WTC11 (cell line): ENCODE data around the gene PRKN. TPM values are rescaled to one million over a fixed set of nuclear protein-coding genes. Genes with fewer than 3 reads are reported as not detected.

ENCODE experiments used
- ATAC-seq: fragments of 200-7000 bp; cut with Tn5 transposase; 2 replicates; pipeline ENCODE4 v1.10.0; 2021; ENCODE audit warnings: mild to moderate bottlenecking, moderate library complexity
- CTCF ChIA-PET: fragments of 300-600 bp; sonication (Branson Sonifier 250); formaldehyde crosslinking; loops from one replicate; lab custom pipeline; 2021; ENCODE audit warnings: antibody characterized with exemption; lab: Charles Lee
- POLR2A ChIA-PET: fragments of 350-600 bp; sonication (Branson Sonifier 250); formaldehyde crosslinking; loops from one replicate; lab custom pipeline; 2021; ENCODE audit warnings: antibody characterized with exemption; lab: Charles Lee
- DNase-seq: peaks from one replicate; pipeline ENCODE4 v3.0.0; 2021; ENCODE audit warnings: low spot score
- H3K27ac Mint-ChIP-seq: 2 replicates; pipeline ENCODE4 v1.8.0; 2021; ENCODE audit warnings: mixed read lengths
- H3K27me3 Mint-ChIP-seq: 2 replicates; pipeline ENCODE4 v1.8.0; 2021; ENCODE audit warnings: low read depth, mild to moderate bottlenecking, moderate library complexity, mixed read lengths
- H3K36me3 Mint-ChIP-seq: 2 replicates; pipeline ENCODE4 v1.8.0; 2021; ENCODE audit warnings: mixed read lengths
- H3K4me1 Mint-ChIP-seq: 2 replicates; pipeline ENCODE4 v1.8.0; 2022; ENCODE audit warnings: mixed read lengths
- H3K4me3 Mint-ChIP-seq: 2 replicates; pipeline ENCODE4 v1.8.0; 2021; ENCODE audit warnings: mild to moderate bottlenecking, moderate library complexity, mixed read lengths
- H3K9me3 Mint-ChIP-seq: 2 replicates; pipeline ENCODE4 v1.8.0; 2021; ENCODE audit warnings: mixed read lengths
- CREM ChIP-seq: sonication (generic); formaldehyde crosslinking; IDR thresholded peaks from 2 replicates; pipeline ENCODE4 v1.8.1; 2022; ENCODE audit warnings: mild to moderate bottlenecking, missing genetic modification reagents, moderate library complexity
- E2F5 ChIP-seq: sonication (generic); formaldehyde crosslinking; IDR thresholded peaks from 2 replicates; pipeline ENCODE4 v1.8.1; 2022; ENCODE audit warnings: mild to moderate bottlenecking, moderate library complexity, missing genetic modification reagents
- ELF4 ChIP-seq: sonication (generic); formaldehyde crosslinking; IDR thresholded peaks from 2 replicates; pipeline ENCODE4 v1.8.1; 2022; ENCODE audit warnings: low read depth, mild to moderate bottlenecking, moderate library complexity, missing genetic modification reagents
- EMX1 ChIP-seq: fragments of 250-450 bp; sonication (Bioruptor Pico); IDR thresholded peaks from 2 replicates; pipeline ENCODE4 v1.8.0; 2021; ENCODE audit warnings: mild to moderate bottlenecking
- ESRRA ChIP-seq: sonication (generic); formaldehyde crosslinking; IDR thresholded peaks from 2 replicates; pipeline ENCODE4 v1.8.1; 2022; ENCODE audit warnings: mild to moderate bottlenecking, missing genetic modification reagents, borderline replicate concordance
- ETV6 ChIP-seq: sonication (generic); formaldehyde crosslinking; IDR thresholded peaks from 2 replicates; pipeline ENCODE4 v1.8.1; 2022; ENCODE audit warnings: mild to moderate bottlenecking, missing genetic modification reagents
- IRF2 ChIP-seq: sonication (generic); formaldehyde crosslinking; IDR thresholded peaks from 2 replicates; pipeline ENCODE4 v1.8.0; 2022; ENCODE audit warnings: low read depth, missing genetic modification reagents, borderline replicate concordance
- NFE2L1 ChIP-seq: sonication (generic); formaldehyde crosslinking; IDR thresholded peaks from 2 replicates; pipeline ENCODE4 v1.8.1; 2023; ENCODE audit warnings: missing genetic modification reagents
- NFYB ChIP-seq: sonication (generic); formaldehyde crosslinking; conservative IDR thresholded peaks from 2 replicates; pipeline ENCODE4 v1.8.0; 2022; ENCODE audit warnings: low read depth, missing genetic modification reagents
- NR2C2 ChIP-seq: sonication (generic); formaldehyde crosslinking; IDR thresholded peaks from 2 replicates; pipeline ENCODE4 v1.8.0; 2022; ENCODE audit warnings: mild to moderate bottlenecking, missing genetic modification reagents
- RELA ChIP-seq: sonication (generic); formaldehyde crosslinking; IDR thresholded peaks from 2 replicates; pipeline ENCODE4 v1.8.1; 2022; ENCODE audit warnings: missing genetic modification reagents, mild to moderate bottlenecking, borderline replicate concordance
- SMAD4 ChIP-seq: sonication (generic); formaldehyde crosslinking; IDR thresholded peaks from 2 replicates; pipeline ENCODE4 v1.8.0; 2022; ENCODE audit warnings: mild to moderate bottlenecking, missing genetic modification reagents
- TEAD4 ChIP-seq: sonication (generic); formaldehyde crosslinking; IDR thresholded peaks from 2 replicates; pipeline ENCODE4 v1.8.0; 2022; ENCODE audit warnings: mild to moderate bottlenecking, missing genetic modification reagents
- ZBTB21 ChIP-seq: sonication (generic); formaldehyde crosslinking; IDR thresholded peaks from 2 replicates; pipeline ENCODE4 v1.8.1; 2023; ENCODE audit warnings: mild to moderate bottlenecking, missing genetic modification reagents, borderline replicate concordance
- ZNF317 ChIP-seq: sonication (generic); formaldehyde crosslinking; IDR thresholded peaks from 2 replicates; pipeline ENCODE4 v1.8.1; 2023; ENCODE audit warnings: low read depth, mild to moderate bottlenecking, moderate library complexity, missing genetic modification reagents, borderline replicate concordance
- ZNF396 ChIP-seq: fragments of 250-450 bp; sonication (Bioruptor Pico); IDR thresholded peaks from 2 replicates; pipeline ENCODE4 v1.8.0; 2021; ENCODE audit warnings: mild to moderate bottlenecking, moderate library complexity, borderline replicate concordance
- ZNF423 ChIP-seq: fragments of 250-450 bp; sonication (Bioruptor Pico); IDR thresholded peaks from 2 replicates; pipeline ENCODE4 v2.1.2; 2022; ENCODE audit warnings: mild to moderate bottlenecking, moderate library complexity
- ZNF425 ChIP-seq: fragments of 250-450 bp; sonication (Bioruptor Pico); conservative IDR thresholded peaks from 2 replicates; pipeline ENCODE4 v1.9.0; 2021; ENCODE audit warnings: mild to moderate bottlenecking
- total RNA-seq: library from RNA; stranded (reverse); gene quantifications from 3 replicates; pipeline ENCODE4 v1.2.3, GENCODE V29; 2021
- TF ChIP-seq, protein P1 (sequence below): sonication (generic); formaldehyde crosslinking; IDR thresholded peaks from 2 replicates; pipeline ENCODE4 v1.8.1; 2022; ENCODE audit warnings: missing genetic modification reagents, borderline replicate concordance
- TF ChIP-seq, protein P2 (sequence below): fragments of 250-450 bp; sonication (Bioruptor Pico); IDR thresholded peaks from 2 replicates; pipeline ENCODE4 v1.8.0; 2021; ENCODE audit warnings: mild to moderate bottlenecking
- TF ChIP-seq, protein P3 (sequence below): fragments of 250-450 bp; sonication (Bioruptor Pico); IDR thresholded peaks from 2 replicates; pipeline ENCODE4 v1.9.0; 2021; ENCODE audit warnings: moderate library complexity, mild to moderate bottlenecking, inconsistent platforms, borderline replicate concordance

The PRKN gene
- total RNA-seq, 1 experiment from 2014 or later, result 0.59 TPM

DNA sequence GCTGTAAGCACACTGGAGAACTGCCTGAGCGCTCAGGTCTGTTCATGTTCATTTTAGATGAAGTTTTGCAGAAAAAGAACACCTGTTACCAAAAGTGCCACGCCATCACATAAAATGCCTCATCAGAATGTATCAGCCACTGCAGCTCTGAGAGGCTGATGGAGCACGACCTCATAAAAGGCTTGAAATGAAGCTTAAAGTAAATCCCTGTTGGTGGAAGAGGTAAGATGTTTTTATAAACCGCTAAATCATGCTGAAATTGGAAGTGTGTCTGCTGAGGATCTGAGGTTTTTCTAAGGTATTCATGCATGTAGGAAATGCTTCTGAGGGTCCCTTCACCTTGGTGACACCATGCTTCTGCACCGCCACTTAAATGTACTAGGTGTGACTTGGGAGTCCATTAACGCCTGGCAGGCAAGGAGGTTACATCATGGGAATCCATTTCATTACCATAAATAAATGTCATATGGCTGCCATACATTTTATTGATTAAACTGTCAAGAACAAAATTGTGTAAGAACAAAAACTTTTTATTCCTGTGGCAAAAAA lies 1090.6 kb downstream of the PRKN start (continued):
- TF ChIP-seq, protein P1, sequence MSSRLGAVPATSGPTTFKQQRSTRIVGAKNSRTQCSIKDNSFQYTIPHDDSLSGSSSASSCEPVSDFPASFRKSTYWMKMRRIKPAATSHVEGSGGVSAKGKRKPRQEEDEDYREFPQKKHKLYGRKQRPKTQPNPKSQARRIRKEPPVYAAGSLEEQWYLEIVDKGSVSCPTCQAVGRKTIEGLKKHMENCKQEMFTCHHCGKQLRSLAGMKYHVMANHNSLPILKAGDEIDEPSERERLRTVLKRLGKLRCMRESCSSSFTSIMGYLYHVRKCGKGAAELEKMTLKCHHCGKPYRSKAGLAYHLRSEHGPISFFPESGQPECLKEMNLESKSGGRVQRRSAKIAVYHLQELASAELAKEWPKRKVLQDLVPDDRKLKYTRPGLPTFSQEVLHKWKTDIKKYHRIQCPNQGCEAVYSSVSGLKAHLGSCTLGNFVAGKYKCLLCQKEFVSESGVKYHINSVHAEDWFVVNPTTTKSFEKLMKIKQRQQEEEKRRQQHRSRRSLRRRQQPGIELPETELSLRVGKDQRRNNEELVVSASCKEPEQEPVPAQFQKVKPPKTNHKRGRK (CRISPR knock-in tag), result no peak
- TF ChIP-seq ZNF425 (no peak), ZNF396 (CRISPR knock-in tag) (no peak), E2F5 (no peak), NFYB (CRISPR knock-in tag) (no peak), CREM (CRISPR knock-in tag) (no peak), NR2C2 (CRISPR knock-in tag) (no peak), ZBTB21 (CRISPR knock-in tag) (no peak), ZNF317 (CRISPR knock-in tag) (no peak), NFE2L1 (no peak), ELF4 (CRISPR knock-in tag) (no peak), IRF2 (CRISPR knock-in tag) (no peak)
- TF ChIP-seq, protein P2, sequence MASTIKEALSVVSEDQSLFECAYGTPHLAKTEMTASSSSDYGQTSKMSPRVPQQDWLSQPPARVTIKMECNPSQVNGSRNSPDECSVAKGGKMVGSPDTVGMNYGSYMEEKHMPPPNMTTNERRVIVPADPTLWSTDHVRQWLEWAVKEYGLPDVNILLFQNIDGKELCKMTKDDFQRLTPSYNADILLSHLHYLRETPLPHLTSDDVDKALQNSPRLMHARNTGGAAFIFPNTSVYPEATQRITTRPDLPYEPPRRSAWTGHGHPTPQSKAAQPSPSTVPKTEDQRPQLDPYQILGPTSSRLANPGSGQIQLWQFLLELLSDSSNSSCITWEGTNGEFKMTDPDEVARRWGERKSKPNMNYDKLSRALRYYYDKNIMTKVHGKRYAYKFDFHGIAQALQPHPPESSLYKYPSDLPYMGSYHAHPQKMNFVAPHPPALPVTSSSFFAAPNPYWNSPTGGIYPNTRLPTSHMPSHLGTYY, result no peak
- TF ChIP-seq, protein P3, sequence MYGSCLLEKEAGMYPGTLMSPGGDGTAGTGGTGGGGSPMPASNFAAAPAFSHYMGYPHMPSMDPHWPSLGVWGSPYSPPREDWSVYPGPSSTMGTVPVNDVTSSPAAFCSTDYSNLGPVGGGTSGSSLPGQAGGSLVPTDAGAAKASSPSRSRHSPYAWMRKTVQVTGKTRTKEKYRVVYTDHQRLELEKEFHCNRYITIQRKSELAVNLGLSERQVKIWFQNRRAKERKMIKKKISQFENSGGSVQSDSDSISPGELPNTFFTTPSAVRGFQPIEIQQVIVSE (CRISPR knock-in tag), result no peak

- Mint-ChIP-seq H3K27ac (no peak overlapping the region), H3K4me3 (no peak overlapping the region), H3K9me3 (peaks cover 12% of the 10 kb centered on the region), H3K27me3 (no peaks in the 10 kb centered on the region), H3K36me3 (peaks cover 9% of the 10 kb centered on the region), H3K4me1 (peaks cover 19% of the 10 kb centered on the region)
- CTCF ChIA-PET, result no interaction called here
- ATAC-seq, result no peak
- POLR2A ChIA-PET, result no interaction called here
- no peak for DNase-seq
- TF ChIP-seq ETV6 (CRISPR knock-in tag) (no peak), EMX1 (CRISPR knock-in tag) (no peak), ESRRA (CRISPR knock-in tag) (no peak), RELA (no peak), TEAD4 (CRISPR knock-in tag) (no peak), SMAD4 (CRISPR knock-in tag) (no peak), ZNF423 (CRISPR knock-in tag) (no peak)
Observed at GRCh38 chr6:161635975-161636374, 1091.6 kb downstream of the PRKN start.
